Lung (tissue), 16 donors: ENCODE results near the gene BMS1. TPM values are rescaled to one million over a fixed set of nuclear protein-coding genes. Genes with fewer than 3 reads are reported as not detected.
"Not testable (repeated sequence)": the region's sequence is repeated elsewhere in the genome, so short reads cannot be mapped to it uniquely, and the experiment has no call there.

Experiments used
- ATAC-seq: fragments of 200-7000 bp; cut with Tn5 transposase; one replicate; pipeline ENCODE4 v1.9.1; 2020; ENCODE audit warnings: moderate number of reproducible peaks; ENCODE audit not compliant: insufficient read depth, low FRiP score
- DNase-seq, 3 donors: peaks; one replicate each; pipeline ENCODE4 v3.0.0-alpha.2; 2013 to 2017
- H3K27ac ChIP-seq, 2 donors: one replicate each; pipeline ENCODE4 v1.5.1; 2013; ENCODE audit warnings: mild to moderate bottlenecking in 2 of 2, moderate library complexity in 2 of 2, control low read depth in 1 of 2, inconsistent platforms in 1 of 2, low read depth in 1 of 2, low read length in 1 of 2
- H3K27me3 ChIP-seq, 3 donors: one replicate each; pipeline ENCODE4 v1.5.1; 2013; ENCODE audit warnings: low read length in 2 of 3; ENCODE audit not compliant: control insufficient read depth in 3 of 3, insufficient read depth in 3 of 3
- H3K36me3 ChIP-seq, 4 donors: one replicate each; pipeline ENCODE4 v1.5.1; 2013; ENCODE audit warnings: low read length in 4 of 4, mild to moderate bottlenecking in 1 of 4, moderate library complexity in 1 of 4; ENCODE audit not compliant: control insufficient read depth in 4 of 4, insufficient read depth in 4 of 4
- H3K4me1 ChIP-seq, 5 donors: one replicate each; pipeline ENCODE4 v1.5.1; 2013; ENCODE audit warnings: low read length in 5 of 5, mild to moderate bottlenecking in 2 of 5, moderate library complexity in 1 of 5; ENCODE audit not compliant: control insufficient read depth in 5 of 5, insufficient read depth in 5 of 5
- H3K4me3 ChIP-seq: one replicate; pipeline ENCODE4 v1.5.1; 2013; ENCODE audit warnings: mild to moderate bottlenecking, control low read depth, moderate library complexity
- H3K9ac ChIP-seq, 2 donors: one replicate each; pipeline ENCODE4 v1.5.1; 2013; ENCODE audit warnings: low read length in 2 of 2, control low read depth in 1 of 2; ENCODE audit not compliant: insufficient read depth in 1 of 2
- H3K9me3 ChIP-seq, 4 donors: one replicate each; pipeline ENCODE4 v1.5.1; 2013; ENCODE audit warnings: low read length in 3 of 4, mild to moderate bottlenecking in 1 of 4, moderate library complexity in 1 of 4; ENCODE audit not compliant: control insufficient read depth in 4 of 4, insufficient read depth in 3 of 4
- WGBS, 2 donors: extraction: QIAGEN DNeasy Blood & Tissue Kit; methylation state at CpG; one replicate each; pipeline ENCODE4 v1.1.7; 2013; 5-methylcytosine and 5-hydroxymethylcytosine counted together
- long read RNA-seq, 5 donors: transcript quantifications; one replicate each; lab custom pipeline, GENCODE V29; 2026
- polyA plus RNA-seq, 2 donors: library from polyadenylated mRNA; stranded (reverse); fragments of 200-250 nt; gene quantifications; one replicate each; pipeline ENCODE4 v1.2.1, GENCODE V29; 2013
- total RNA-seq, 2 donors: library from RNA; depleted of rRNA in 1 of 2; stranded (reverse); fragments of >200 nt in 1 of 2; gene quantifications; one replicate each; pipeline ENCODE4 v1.2.1, GENCODE V29; 2014 to 2021
- TF ChIP-seq, protein P1 (sequence below): IDR thresholded peaks from 2 replicates; pipeline ENCODE4 v1.5.1; 2012; ENCODE audit warnings: mild to moderate bottlenecking; ENCODE audit errors: control extremely low read depth, extremely low read depth
- donor health status: control.
- donor health status: control.
- donor health status: Bipolar disorder and iron deficiency.
- donor health status: healthy.
- donor health status: DM: yes; HTN: yes; CAD: no.

BMS1 gene
- total RNA-seq (10 to 100 TPM; 15.3 to 15.6 TPM), polyA plus RNA-seq (10 to 100 TPM in 1 of 2 donors, 1 to 10 TPM in 1; 6.7 to 12.4 TPM)
- long read RNA-seq, donor 1, full-length matches to known transcripts: 1 of 35 reads
- long read RNA-seq, donor 1, partial matches to known transcripts: 34 of 35 reads
- long read RNA-seq, donor 1, other reads (novel, unspliced or antisense): 0 of 35 reads
- long read RNA-seq, donor 2, partial matches to known transcripts: 20 of 20 reads
- long read RNA-seq, donor 2, other reads (novel, unspliced or antisense): 0 of 20 reads
- long read RNA-seq, donor 3, partial matches to known transcripts: 22 of 22 reads
- long read RNA-seq, donor 3, other reads (novel, unspliced or antisense): 0 of 22 reads
- long read RNA-seq, donor 4: 0 reads
- long read RNA-seq, donor 5: 0 reads

DNA sequence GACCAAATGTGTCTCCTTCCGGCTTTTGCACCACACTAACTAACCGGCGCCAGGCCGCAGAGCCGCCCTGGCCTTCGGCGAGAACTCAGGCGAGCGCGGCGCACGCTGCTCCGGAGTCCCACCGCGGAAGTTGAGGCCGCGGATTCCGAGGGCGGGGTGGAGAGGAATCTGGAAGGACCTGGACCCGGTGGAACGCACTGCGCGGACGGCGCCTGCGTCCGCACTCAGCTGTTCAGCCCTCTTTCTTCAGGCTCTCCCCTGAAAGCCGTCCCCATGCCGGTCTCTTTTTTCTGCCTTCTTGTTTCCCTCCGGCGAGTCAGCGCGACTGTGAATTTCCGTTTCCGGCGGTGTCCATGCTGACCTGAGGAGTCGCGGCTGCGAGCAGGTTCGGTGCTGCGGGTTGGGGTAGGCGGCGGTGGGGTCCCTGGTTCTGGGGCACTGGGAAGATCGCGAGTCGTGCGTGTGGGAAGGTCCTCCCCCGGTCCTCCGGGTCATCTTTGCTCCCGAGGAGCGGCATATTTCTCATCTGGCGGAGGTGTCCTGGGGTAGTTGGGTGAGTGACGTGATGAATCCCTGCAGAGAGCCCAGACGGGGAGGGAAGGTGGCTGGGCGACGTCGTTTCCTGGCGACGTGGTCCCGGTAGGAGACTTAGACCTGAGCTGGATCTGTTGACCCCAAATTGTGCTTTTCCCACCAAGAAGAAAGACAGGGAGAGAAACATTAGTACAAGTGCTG lies at the start of gene BMS1:
BMS1 (plus strand) TSS at position 350 of the 735 bp plus-strand sequence. CDS start 1,600 bp downstream, outside the sequence.
- Histone ChIP-seq H3K27ac (peak within 1 kb of the TSS; percentile 88 to 93), H3K27me3 (no peaks in the 10 kb centered on the region), H3K9ac (peak within 1 kb of the TSS; percentile 74 to 84), H3K36me3 (peaks cover 6 to 18% (median 14%) of the 10 kb centered on the region in 4 donors), H3K4me1 (peaks cover 0 to 11% (median 6%) of the 10 kb centered on the region in 5 donors), H3K9me3 (no peaks in the 10 kb centered on the region), H3K4me3 (peak within 1 kb of the TSS; percentile 73)
- TF ChIP-seq, protein P1, sequence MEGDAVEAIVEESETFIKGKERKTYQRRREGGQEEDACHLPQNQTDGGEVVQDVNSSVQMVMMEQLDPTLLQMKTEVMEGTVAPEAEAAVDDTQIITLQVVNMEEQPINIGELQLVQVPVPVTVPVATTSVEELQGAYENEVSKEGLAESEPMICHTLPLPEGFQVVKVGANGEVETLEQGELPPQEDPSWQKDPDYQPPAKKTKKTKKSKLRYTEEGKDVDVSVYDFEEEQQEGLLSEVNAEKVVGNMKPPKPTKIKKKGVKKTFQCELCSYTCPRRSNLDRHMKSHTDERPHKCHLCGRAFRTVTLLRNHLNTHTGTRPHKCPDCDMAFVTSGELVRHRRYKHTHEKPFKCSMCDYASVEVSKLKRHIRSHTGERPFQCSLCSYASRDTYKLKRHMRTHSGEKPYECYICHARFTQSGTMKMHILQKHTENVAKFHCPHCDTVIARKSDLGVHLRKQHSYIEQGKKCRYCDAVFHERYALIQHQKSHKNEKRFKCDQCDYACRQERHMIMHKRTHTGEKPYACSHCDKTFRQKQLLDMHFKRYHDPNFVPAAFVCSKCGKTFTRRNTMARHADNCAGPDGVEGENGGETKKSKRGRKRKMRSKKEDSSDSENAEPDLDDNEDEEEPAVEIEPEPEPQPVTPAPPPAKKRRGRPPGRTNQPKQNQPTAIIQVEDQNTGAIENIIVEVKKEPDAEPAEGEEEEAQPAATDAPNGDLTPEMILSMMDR: no peak
- ATAC-seq (peak; percentile 98), DNase-seq (peak; percentile 94 to 97 (median 96))
- WGBS, 2 donors: 0% methylated on average over 60 of the region's 60 CpGs

- Histone ChIP-seq H3K9ac (no peak overlapping the region), H3K4me3 (no peak overlapping the region), H3K27me3 (no peaks in the 10 kb centered on the region), H3K27ac (no peak overlapping the region), H3K9me3 (no peaks in the 10 kb centered on the region), H3K36me3 (no peaks in the 10 kb centered on the region), H3K4me1 (no peaks in the 10 kb centered on the region)
- whole genome bisulfite sequencing, 2 donors: 20 to 24% methylated on average over 1 of the region's 1 CpG
- ATAC-seq: no peak
- DNase-seq: peak in 2 of 3 donors; percentile 21 to 26
- TF ChIP-seq, protein P1: no peak
Observed at GRCh38 chr10:42734536-42734935, 48.1 kb upstream of the BMS1 start.

- no peaks in the 10 kb centered on the region for H3K27me3 ChIP-seq
- no peak for DNase-seq
- H3K4me1 ChIP-seq: no peaks in the 10 kb centered on the region
- H3K4me3 ChIP-seq: no peak overlapping the region
- TF ChIP-seq, protein P1: no peak
- WGBS, 2 donors: 40 to 57% methylated on average over 3 of the region's 3 CpGs
- H3K9me3 ChIP-seq: peaks cover 0 to 6% (median 4%) of the 10 kb centered on the region in 4 donors
- no peaks in the 10 kb centered on the region for H3K36me3 ChIP-seq
- ATAC-seq: no peak
- no peak overlapping the region for H3K27ac ChIP-seq
- H3K9ac ChIP-seq: no peak overlapping the region
Observed at GRCh38 chr10:42738679-42739078, 43.9 kb upstream of the BMS1 start.

DNA sequence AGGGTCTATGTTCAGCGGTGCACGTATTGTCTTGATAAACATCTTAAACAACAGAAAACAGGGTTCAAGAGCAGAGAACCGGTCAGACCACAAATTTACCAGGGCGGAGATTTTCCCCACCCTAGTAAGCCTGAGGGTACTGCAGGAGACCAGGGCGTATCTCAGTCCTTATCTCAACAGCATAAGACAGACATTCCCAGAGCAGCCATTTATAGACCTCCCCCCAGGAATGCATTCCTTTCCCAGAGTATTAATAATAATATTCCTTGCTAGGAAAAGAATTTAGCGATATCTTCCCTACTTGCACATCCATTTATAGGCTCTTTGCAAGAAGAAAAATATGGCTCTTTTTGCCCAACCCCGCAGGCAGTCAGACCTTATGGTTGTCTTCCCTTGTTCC lies 41.1 kb upstream of the BMS1 start:
- not testable (repeated sequence) for ATAC-seq

More for the DNA sequence above, 41.1 kb upstream of the BMS1 start:
- H3K9me3 ChIP-seq, H3K27me3 ChIP-seq, H3K27ac ChIP-seq, H3K4me3 ChIP-seq, H3K36me3 ChIP-seq, DNase-seq, H3K9ac ChIP-seq, H3K4me1 ChIP-seq: not testable (repeated sequence)
- 93% methylated on average over 7 of the region's 7 CpGs for WGBS, 2 donors
